PC-9 (cell line): ENCODE data around the gene DENND1A. TPM values are rescaled to one million over a fixed set of nuclear protein-coding genes. Genes with fewer than 3 reads are reported as not detected.

Experiments
- BruUV-seq: library from RNA; stranded (reverse); fragments of 400-500 nt; replicated peaks from 2 replicates; lab custom pipeline; 2021; lab: Mats Ljungman, UMichigan
- CTCF ChIA-PET: fragments of 300-600 bp; sonication (Branson Sonifier 250); formaldehyde crosslinking; loops from one replicate; lab custom pipeline; 2022; ENCODE audit warnings: antibody characterized with exemption; lab: Charles Lee
- POLR2A ChIA-PET: fragments of 300-600 bp; sonication (Branson Sonifier 250); formaldehyde crosslinking; loops from one replicate; lab custom pipeline; 2022; ENCODE audit warnings: antibody characterized with exemption; ENCODE audit not compliant: unreplicated experiment; lab: Charles Lee
- DNase-seq, 2 experiments: peaks; one replicate each; pipeline versions ENCODE4 v3.0.0 to v3.0.0-alpha.2; 2015 to 2022; ENCODE audit warnings: mixed read lengths in 1 of 2
- H2AFZ ChIP-seq: fragments of 200-600 bp; sonication (generic); 2 replicates; pipeline ENCODE4 v1.8.1; 2017; ENCODE audit warnings: antibody characterized with exemption
- H3F3A ChIP-seq: fragments of 200-600 bp; sonication (generic); 2 replicates; pipeline ENCODE4 v1.8.1; 2017; ENCODE audit warnings: antibody characterized with exemption, mild to moderate bottlenecking, low read depth; ENCODE audit not compliant: insufficient read depth
- H3K27ac ChIP-seq: fragments of 200-600 bp; sonication (generic); 2 replicates; pipeline ENCODE4 v1.6.1; 2016; ENCODE audit warnings: mixed run types
- H3K27me3 ChIP-seq: fragments of 200-600 bp; sonication (generic); 2 replicates; pipeline ENCODE4 v1.6.1; 2016; ENCODE audit warnings: low read depth, mixed run types; ENCODE audit not compliant: insufficient read depth
- H3K36me3 ChIP-seq: fragments of 200-600 bp; sonication (generic); 2 replicates; pipeline ENCODE4 v1.6.1; 2016; ENCODE audit warnings: low read depth, mixed run types
- H3K4me1 ChIP-seq: fragments of 200-600 bp; sonication (generic); replicated peaks from 2 replicates; pipeline ENCODE4 v1.6.1; 2016; ENCODE audit warnings: mixed run types; ENCODE audit not compliant: insufficient read depth
- H3K4me2 ChIP-seq: fragments of 200-600 bp; sonication (generic); 2 replicates; pipeline ENCODE4 v1.6.1; 2017; ENCODE audit warnings: mixed run types
- H3K4me3 ChIP-seq: fragments of 200-600 bp; sonication (generic); 2 replicates; pipeline ENCODE4 v1.6.1; 2016; ENCODE audit warnings: mixed run types
- H3K79me2 ChIP-seq: fragments of 200-600 bp; sonication (generic); 2 replicates; pipeline ENCODE4 v1.6.1; 2017; ENCODE audit warnings: low read depth, mixed run types
- H3K9me2 ChIP-seq: fragments of 200-600 bp; sonication (generic); 2 replicates; pipeline ENCODE4 v1.8.1; 2017; ENCODE audit warnings: mild to moderate bottlenecking; ENCODE audit not compliant: insufficient read depth
- H3K9me3 ChIP-seq: fragments of 200-600 bp; sonication (generic); 2 replicates; pipeline ENCODE4 v1.8.1; 2016; ENCODE audit warnings: low read depth; ENCODE audit not compliant: insufficient read depth
- H4K20me1 ChIP-seq: fragments of 200-600 bp; sonication (generic); 2 replicates; pipeline ENCODE4 v1.8.1; 2017; ENCODE audit not compliant: insufficient read depth
- EZH2 ChIP-seq: fragments of 200-600 bp; sonication (generic); IDR thresholded peaks from 2 replicates; pipeline ENCODE4 v1.8.0; 2017; ENCODE audit warnings: antibody characterized with exemption, low read depth
- intact Hi-C: fragments of 100-400 bp; cut with micrococcal nuclease; formaldehyde crosslinking; loops from one replicate; pipeline ENCODE4 v1.10.0; 2022; ENCODE audit not compliant: unreplicated experiment
- total RNA-seq: library from RNA; stranded (reverse); gene quantifications from 2 replicates; pipeline ENCODE4 v1.2.3, GENCODE V29; 2021
- TF ChIP-seq, protein P1 (sequence below): fragments of 200-600 bp; sonication (generic); conservative IDR thresholded peaks from 2 replicates; pipeline ENCODE4 v1.6.1; 2017; ENCODE audit warnings: mixed run types, antibody characterized with exemption, mild to moderate bottlenecking, moderate library complexity

DENND1A gene
- total RNA-seq, 1 experiment from 2014 or later: 37.7 TPM

DNA sequence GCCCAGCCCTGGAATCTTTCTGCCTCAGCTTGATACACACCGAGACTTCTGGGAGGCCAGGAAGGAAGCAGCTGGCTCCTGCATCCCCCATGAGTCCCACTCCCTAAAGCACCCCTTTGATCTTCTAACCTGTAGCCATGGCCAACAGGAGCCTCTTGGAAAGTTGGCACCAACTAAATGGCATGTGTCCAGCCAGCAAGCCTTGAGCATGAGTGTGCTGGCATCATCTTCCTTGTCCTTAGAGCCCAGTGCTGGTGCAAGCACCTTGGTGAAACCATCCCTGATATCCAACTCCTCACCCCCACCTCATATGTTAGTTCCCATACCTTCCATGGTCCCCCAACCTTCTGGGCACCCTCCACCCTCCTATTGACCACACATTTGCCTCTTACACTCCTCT is 443.5 kb downstream of the DENND1A start:
- Histone ChIP-seq H3K79me2 (no peaks in the 10 kb centered on the region), H3K9me3 (no peaks in the 10 kb centered on the region), H3K27me3 (no peaks in the 10 kb centered on the region), H3K4me1 (no peaks in the 10 kb centered on the region), H4K20me1 (no peaks in the 10 kb centered on the region), H3K27ac (no peak overlapping the region), H3K36me3 (no peaks in the 10 kb centered on the region), H3K9me2 (no peaks in the 10 kb centered on the region), H2AFZ (no peak overlapping the region), H3K4me3 (no peak overlapping the region), H3K4me2 (no peak overlapping the region), H3F3A (no peaks in the 10 kb centered on the region)
- no TSS peak for BruUV-seq
- no peak for TF ChIP-seq EZH2
- TF ChIP-seq, protein P1, sequence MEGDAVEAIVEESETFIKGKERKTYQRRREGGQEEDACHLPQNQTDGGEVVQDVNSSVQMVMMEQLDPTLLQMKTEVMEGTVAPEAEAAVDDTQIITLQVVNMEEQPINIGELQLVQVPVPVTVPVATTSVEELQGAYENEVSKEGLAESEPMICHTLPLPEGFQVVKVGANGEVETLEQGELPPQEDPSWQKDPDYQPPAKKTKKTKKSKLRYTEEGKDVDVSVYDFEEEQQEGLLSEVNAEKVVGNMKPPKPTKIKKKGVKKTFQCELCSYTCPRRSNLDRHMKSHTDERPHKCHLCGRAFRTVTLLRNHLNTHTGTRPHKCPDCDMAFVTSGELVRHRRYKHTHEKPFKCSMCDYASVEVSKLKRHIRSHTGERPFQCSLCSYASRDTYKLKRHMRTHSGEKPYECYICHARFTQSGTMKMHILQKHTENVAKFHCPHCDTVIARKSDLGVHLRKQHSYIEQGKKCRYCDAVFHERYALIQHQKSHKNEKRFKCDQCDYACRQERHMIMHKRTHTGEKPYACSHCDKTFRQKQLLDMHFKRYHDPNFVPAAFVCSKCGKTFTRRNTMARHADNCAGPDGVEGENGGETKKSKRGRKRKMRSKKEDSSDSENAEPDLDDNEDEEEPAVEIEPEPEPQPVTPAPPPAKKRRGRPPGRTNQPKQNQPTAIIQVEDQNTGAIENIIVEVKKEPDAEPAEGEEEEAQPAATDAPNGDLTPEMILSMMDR: no peak
- intact Hi-C loops: no loop called here
- no peak for DNase-seq
- ChIA-PET POLR2A (interaction anchor here (0.6 kb wide), 1 partner anchor 714 kb away, joined by 3 read pairs; no protein-coding TSS in a partner anchor), CTCF (no interaction called here)

DNA sequence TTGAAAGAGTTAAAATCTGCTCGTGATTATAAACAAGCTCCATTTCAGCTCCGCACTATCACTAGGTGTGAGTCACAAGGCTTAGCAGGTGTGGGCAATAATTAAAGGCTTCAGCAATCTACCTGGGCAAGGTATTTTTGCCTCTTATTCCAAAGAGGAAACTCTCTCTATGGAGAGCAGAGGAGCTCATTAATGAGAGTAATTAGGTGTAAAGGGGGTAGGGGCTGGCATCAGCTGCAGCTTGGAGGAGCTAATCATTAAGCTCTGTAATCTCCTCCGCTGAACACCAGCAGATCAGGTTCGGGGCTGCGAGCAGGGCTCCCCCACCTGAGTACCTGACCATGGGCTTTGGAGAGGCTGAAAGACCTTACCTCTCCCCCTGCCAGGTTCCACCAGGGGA is 444.7 kb downstream of the DENND1A start:
- no peaks in the 10 kb centered on the region for H3K9me3 ChIP-seq
- no peak overlapping the region for H3K27ac ChIP-seq
- CTCF ChIA-PET: no interaction called here
- H3F3A ChIP-seq: no peaks in the 10 kb centered on the region
- no peaks in the 10 kb centered on the region for H3K27me3 ChIP-seq
- no peaks in the 10 kb centered on the region for H3K9me2 ChIP-seq
- no peak for DNase-seq
- H3K4me3 ChIP-seq: no peak overlapping the region
- TF ChIP-seq EZH2: no peak
- TF ChIP-seq, protein P1: no peak
- POLR2A ChIA-PET: no interaction called here
- intact Hi-C loops: no loop called here
- H3K79me2 ChIP-seq: no peaks in the 10 kb centered on the region
- no TSS peak for BruUV-seq
- H2AFZ ChIP-seq: no peak overlapping the region
- no peaks in the 10 kb centered on the region for H4K20me1 ChIP-seq
- H3K36me3 ChIP-seq: no peaks in the 10 kb centered on the region
- H3K4me2 ChIP-seq: no peak overlapping the region
- H3K4me1 ChIP-seq: no peaks in the 10 kb centered on the region

DNA sequence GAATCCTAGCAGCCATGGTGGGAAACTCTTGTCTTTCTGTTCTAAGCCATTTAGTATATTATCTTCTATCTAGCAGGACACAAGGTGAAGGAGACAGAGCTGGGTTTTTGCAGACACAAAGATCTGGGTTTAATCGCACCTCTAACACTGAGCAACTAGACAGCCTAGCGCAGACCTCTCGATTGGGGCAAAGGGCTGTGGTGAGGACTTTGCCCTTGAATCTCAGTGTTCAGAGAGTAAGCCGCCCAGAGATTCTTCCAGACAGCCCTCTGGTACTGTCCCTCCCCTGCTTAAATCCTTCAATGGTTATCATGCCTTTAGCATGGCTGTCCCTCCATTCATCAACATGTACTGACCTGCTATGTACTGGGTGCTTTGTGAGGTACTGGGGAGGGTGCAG is 445.8 kb downstream of the DENND1A start:
- intact Hi-C loops: no loop called here
- no peaks in the 10 kb centered on the region for H3K36me3 ChIP-seq
- H3K27me3 ChIP-seq: no peaks in the 10 kb centered on the region
- ChIA-PET CTCF (no interaction called here), POLR2A (no interaction called here)
- no peaks in the 10 kb centered on the region for H3F3A ChIP-seq
- BruUV-seq: no TSS peak
- no peaks in the 10 kb centered on the region for H3K79me2 ChIP-seq
- no peaks in the 10 kb centered on the region for H3K4me1 ChIP-seq
- H3K4me3 ChIP-seq: no peak overlapping the region
- no peak overlapping the region for H3K4me2 ChIP-seq
- no peaks in the 10 kb centered on the region for H3K9me2 ChIP-seq
- DNase-seq: no peak
- no peak overlapping the region for H2AFZ ChIP-seq
- TF ChIP-seq, protein P1: no peak
- no peak for TF ChIP-seq EZH2
- H4K20me1 ChIP-seq: no peaks in the 10 kb centered on the region
- no peaks in the 10 kb centered on the region for H3K9me3 ChIP-seq
- no peak overlapping the region for H3K27ac ChIP-seq
